ENCODE data around the gene PDE4B.
A peak's percentile ranks its signal among the peaks of the same experiment; 100 is the strongest.

Gene PDE4B

DNA sequence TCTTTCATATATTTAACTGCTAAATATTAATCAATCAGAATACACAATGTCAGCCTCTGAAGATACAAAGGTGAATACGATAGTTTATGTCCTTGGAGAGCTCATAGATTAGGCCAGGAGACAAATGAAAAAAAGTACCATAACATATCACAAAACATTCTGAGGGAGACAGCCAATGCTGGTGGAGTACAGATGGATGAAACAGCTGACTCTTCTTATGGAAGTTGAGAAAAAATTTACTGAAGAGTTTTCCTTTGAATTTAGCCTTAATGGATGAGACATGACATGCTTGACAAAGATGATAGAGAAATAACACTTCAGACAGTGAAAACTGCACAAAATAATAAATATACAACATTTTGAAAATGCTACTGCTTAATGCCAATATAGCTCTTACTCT is 193.5 kb downstream of the PDE4B start:
- no peaks in the 10 kb centered on the region for H3K9me3 ChIP-seq
- TF ChIP-seq, protein P1, sequence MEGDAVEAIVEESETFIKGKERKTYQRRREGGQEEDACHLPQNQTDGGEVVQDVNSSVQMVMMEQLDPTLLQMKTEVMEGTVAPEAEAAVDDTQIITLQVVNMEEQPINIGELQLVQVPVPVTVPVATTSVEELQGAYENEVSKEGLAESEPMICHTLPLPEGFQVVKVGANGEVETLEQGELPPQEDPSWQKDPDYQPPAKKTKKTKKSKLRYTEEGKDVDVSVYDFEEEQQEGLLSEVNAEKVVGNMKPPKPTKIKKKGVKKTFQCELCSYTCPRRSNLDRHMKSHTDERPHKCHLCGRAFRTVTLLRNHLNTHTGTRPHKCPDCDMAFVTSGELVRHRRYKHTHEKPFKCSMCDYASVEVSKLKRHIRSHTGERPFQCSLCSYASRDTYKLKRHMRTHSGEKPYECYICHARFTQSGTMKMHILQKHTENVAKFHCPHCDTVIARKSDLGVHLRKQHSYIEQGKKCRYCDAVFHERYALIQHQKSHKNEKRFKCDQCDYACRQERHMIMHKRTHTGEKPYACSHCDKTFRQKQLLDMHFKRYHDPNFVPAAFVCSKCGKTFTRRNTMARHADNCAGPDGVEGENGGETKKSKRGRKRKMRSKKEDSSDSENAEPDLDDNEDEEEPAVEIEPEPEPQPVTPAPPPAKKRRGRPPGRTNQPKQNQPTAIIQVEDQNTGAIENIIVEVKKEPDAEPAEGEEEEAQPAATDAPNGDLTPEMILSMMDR (IDR thresholded peaks at IDR 0.05; ENCODE audit: low read depth, low read length): no peak
- no peak overlapping the region for H3K4me3 ChIP-seq (ENCODE audit: low read depth, low read length)
- H3K27me3 ChIP-seq: no peaks in the 10 kb centered on the region
- H3K36me3 ChIP-seq: no peaks in the 10 kb centered on the region
- DNase-seq: no peak
- no peaks in the 10 kb centered on the region for H3K4me1 ChIP-seq

DNA sequence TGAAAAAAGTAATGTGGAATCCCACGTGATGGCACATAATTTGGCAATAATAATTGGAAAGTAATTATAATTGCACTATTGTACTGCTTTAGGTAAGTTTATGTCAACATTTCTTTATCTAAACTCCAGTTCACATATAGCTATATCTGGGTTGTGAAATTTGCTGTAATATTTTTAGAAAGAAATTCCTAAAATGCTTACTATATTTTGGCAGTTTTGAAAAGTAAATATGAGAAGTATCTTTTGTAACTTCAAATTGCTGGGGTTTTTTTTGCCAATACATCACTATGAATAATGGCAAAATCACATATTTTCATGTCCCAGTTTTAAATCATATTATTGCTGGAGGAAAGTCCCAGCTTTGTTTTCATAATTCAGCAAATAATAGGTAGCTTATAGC is 197.5 kb downstream of the PDE4B start:
- no peak for DNase-seq
- no peaks in the 10 kb centered on the region for H3K4me1 ChIP-seq
- no peaks in the 10 kb centered on the region for H3K27me3 ChIP-seq
- H3K36me3 ChIP-seq: no peaks in the 10 kb centered on the region
- H3K9me3 ChIP-seq: no peaks in the 10 kb centered on the region
- TF ChIP-seq, protein P1 (IDR thresholded peaks at IDR 0.05; ENCODE audit: low read depth, low read length): no peak
- H3K4me3 ChIP-seq (ENCODE audit: low read depth, low read length): no peak overlapping the region

DNA sequence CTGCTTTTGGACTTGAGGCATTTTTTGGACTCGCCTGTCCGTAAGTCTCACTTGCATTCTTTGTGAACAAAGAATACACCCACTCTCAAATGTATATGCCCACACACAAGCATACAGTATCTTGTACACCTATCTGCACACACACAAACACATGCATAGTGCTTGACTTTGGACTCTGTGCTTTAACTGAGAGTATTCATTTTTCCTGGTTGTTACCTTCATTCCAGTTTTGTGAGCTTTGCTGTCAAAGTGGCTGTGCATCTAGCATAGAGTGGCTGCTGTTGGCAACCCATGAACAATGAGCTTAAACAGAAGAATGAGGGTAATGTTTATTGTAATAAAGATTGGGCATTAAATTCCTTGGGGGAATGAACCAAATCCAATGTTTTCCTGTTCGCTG is 199.0 kb downstream of the PDE4B start:
- Histone ChIP-seq H3K36me3 (no peaks in the 10 kb centered on the region), H3K4me3 (ENCODE audit: low read depth, low read length) (peak overlapping the region; percentile 90; the same call in 1 of the 2 replicates), H3K4me1 (no peaks in the 10 kb centered on the region), H3K27me3 (no peaks in the 10 kb centered on the region), H3K9me3 (no peaks in the 10 kb centered on the region)
- no peak for DNase-seq
- TF ChIP-seq, protein P1 (IDR thresholded peaks at IDR 0.05; ENCODE audit: low read depth, low read length): no peak

DNA sequence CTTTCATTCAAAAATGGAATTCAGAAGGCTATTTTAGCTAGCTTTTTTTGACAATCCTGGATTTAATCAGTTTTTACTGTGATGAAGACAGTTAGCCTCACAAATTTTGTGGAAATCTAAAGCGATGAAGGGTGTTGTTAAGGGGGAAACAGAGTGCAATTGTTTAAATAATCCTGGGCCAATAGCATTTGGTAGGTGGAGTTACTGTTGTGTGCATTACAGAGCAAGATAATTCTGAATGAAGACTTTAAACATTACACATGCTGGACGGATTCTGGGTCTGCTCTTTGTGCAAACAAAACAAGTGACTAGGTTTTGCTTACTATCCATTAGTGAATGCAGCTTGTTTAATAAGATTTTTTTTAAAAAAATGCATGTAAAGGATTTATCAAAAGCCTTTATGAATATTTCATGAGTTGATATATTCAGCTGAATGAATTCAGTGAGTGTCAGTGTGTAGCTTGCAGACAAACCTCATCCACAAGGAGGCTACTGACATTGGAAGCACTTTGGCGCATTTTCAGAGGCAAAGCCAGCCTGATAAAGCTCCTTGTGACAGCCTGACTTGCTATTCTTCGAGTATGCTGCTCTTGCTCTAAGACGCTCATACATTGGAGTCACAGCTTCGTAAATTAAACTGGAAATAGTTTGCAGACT is 199.6 kb downstream of the PDE4B start:
- H3K4me3 ChIP-seq (ENCODE audit: low read depth, low read length): peak overlapping the region; percentile 90

DNA sequence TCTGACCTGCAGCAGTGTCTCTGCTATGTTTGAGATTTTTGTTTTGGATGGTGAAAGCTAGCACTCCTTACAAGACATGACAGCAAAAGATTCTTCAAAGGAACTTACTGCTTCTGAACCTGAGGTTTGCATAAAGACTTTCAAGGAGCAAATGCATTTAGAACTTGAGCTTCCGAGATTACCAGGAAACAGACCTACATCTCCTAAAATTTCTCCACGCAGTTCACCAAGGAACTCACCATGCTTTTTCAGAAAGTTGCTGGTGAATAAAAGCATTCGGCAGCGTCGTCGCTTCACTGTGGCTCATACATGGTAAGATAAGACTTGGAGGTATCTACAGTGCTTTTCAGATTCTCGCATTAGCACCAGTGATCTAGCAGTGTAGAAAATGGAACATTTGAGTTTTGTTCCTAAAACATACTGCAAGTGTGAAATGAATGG is 200.2 kb downstream of the PDE4B start:
- DNase-seq: peak; percentile 22
- peak overlapping the region; percentile 90 for H3K4me3 ChIP-seq (ENCODE audit: low read depth, low read length)
- no peaks in the 10 kb centered on the region for H3K9me3 ChIP-seq
- H3K36me3 ChIP-seq: no peaks in the 10 kb centered on the region
- TF ChIP-seq, protein P1 (IDR thresholded peaks at IDR 0.05; ENCODE audit: low read depth, low read length): no peak
- no peaks in the 10 kb centered on the region for H3K4me1 ChIP-seq
- no peaks in the 10 kb centered on the region for H3K27me3 ChIP-seq

More for the DNA sequence above, 199.6 kb downstream of the PDE4B start:
- no peaks in the 10 kb centered on the region for H3K9me3 ChIP-seq
- peak; percentile 39 for DNase-seq
- TF ChIP-seq, protein P1 (IDR thresholded peaks at IDR 0.05; ENCODE audit: low read depth, low read length): peak; percentile 45; the same call in 1 of the 2 replicates
- H3K36me3 ChIP-seq: no peaks in the 10 kb centered on the region
- no peaks in the 10 kb centered on the region for H3K27me3 ChIP-seq
- no peaks in the 10 kb centered on the region for H3K4me1 ChIP-seq

DNA sequence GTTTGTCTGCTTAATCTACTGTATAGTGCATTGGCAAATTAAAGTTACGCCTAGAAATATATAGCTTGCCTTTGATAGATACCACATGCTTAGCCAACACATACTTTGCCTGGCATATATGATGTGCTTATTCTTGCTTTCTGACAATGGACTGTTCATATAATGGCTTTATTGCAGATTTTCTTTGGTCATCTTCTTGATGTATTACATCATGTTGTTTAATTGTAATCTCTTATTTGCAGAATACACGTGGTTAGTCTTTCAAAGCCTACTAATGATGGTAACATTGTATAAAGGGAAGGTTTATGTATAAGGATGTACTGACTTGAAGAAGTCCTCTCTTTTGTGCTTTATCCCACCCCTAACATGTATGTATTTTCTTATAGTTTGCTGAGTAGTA is 201.5 kb downstream of the PDE4B start:
- Histone ChIP-seq H3K9me3 (no peaks in the 10 kb centered on the region), H3K27me3 (no peaks in the 10 kb centered on the region), H3K4me1 (no peaks in the 10 kb centered on the region; the same call in 1 of the 2 replicates), H3K4me3 (ENCODE audit: low read depth, low read length) (peak overlapping the region; percentile 90), H3K36me3 (no peaks in the 10 kb centered on the region)
- DNase-seq: no peak
- TF ChIP-seq, protein P1 (IDR thresholded peaks at IDR 0.05; ENCODE audit: low read depth, low read length): no peak

Measured in BE2C (cell line).